ENCODE data around the gene PGAM2.

GRCh38 chr7:44062180-44062902, 3.0 kb downstream of the PGAM2 start:
- TF ChIP-seq REST (IDR thresholded peaks at IDR 0.05; ENCODE audit: insufficient read depth in 1 of 2, low read depth in 2 of 2, low read length in 2 of 2) (no peak), POLR2AphosphoS5 (IDR thresholded peaks at IDR 0.05; ENCODE audit: low read depth, low read length) (no peak), SIN3A (IDR thresholded peaks at IDR 0.05; ENCODE audit: borderline replicate concordance, insufficient read depth, low read length) (no peak), TAF1 (IDR thresholded peaks at IDR 0.05; ENCODE audit: borderline replicate concordance, insufficient read depth, low read length) (no peak), FOXP2 (optimal IDR thresholded peaks at IDR 0.05; ENCODE audit: borderline replicate concordance, extremely low read depth, extremely low read length, insufficient read depth) (no peak)

Measured in PFSK-1 (cell line).